Coronary artery (tissue), 2 donors: ENCODE results near the gene P2RY6.

Experiments
- DNase-seq: peaks from one replicate; pipeline ENCODE4 v3.0.0-alpha.2; 2017; ENCODE audit warnings: low spot score
- H3K27ac ChIP-seq, 2 donors: fragments of 200-600 bp; sonication (generic); one replicate each; pipeline ENCODE4 v1.5.1; 2016 to 2019
- H3K4me3 ChIP-seq: fragments of 200-600 bp; sonication (generic); 2 replicates; pipeline ENCODE4 v1.5.1; 2016; ENCODE audit warnings: mild to moderate bottlenecking, moderate library complexity
- TF ChIP-seq, protein P1 (sequence below): fragments of 200-600 bp; sonication (generic); IDR thresholded peaks from one replicate; pipeline ENCODE4 v1.5.1; 2019; ENCODE audit warnings: antibody characterized with exemption

The P2RY6 gene

DNA sequence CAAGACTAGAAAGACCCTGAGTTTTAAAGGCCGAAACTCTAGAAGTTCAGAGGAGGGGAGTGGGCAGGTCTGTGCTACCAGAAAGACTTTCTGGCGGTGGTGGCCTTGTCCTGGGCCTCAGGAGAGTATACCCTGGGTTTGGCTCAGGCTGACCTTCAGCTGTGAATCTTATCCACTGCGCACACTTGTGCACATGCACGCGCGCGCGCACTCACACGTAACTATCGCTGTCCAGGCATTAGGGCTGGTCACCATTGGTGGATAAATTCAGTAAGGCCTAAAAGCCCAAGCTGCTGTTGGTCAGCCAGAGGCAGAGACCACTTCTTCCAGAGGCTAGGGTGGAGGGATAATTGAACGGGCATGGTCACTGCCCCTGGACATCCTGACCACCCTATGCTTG, 61.0 kb downstream of the P2RY6 start:
- peak overlapping the region; percentile 41 for H3K4me3 ChIP-seq
- no peak for DNase-seq
- TF ChIP-seq, protein P1, sequence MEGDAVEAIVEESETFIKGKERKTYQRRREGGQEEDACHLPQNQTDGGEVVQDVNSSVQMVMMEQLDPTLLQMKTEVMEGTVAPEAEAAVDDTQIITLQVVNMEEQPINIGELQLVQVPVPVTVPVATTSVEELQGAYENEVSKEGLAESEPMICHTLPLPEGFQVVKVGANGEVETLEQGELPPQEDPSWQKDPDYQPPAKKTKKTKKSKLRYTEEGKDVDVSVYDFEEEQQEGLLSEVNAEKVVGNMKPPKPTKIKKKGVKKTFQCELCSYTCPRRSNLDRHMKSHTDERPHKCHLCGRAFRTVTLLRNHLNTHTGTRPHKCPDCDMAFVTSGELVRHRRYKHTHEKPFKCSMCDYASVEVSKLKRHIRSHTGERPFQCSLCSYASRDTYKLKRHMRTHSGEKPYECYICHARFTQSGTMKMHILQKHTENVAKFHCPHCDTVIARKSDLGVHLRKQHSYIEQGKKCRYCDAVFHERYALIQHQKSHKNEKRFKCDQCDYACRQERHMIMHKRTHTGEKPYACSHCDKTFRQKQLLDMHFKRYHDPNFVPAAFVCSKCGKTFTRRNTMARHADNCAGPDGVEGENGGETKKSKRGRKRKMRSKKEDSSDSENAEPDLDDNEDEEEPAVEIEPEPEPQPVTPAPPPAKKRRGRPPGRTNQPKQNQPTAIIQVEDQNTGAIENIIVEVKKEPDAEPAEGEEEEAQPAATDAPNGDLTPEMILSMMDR: no peak
- H3K27ac ChIP-seq: peak overlapping the region; percentile 49 to 89

DNA sequence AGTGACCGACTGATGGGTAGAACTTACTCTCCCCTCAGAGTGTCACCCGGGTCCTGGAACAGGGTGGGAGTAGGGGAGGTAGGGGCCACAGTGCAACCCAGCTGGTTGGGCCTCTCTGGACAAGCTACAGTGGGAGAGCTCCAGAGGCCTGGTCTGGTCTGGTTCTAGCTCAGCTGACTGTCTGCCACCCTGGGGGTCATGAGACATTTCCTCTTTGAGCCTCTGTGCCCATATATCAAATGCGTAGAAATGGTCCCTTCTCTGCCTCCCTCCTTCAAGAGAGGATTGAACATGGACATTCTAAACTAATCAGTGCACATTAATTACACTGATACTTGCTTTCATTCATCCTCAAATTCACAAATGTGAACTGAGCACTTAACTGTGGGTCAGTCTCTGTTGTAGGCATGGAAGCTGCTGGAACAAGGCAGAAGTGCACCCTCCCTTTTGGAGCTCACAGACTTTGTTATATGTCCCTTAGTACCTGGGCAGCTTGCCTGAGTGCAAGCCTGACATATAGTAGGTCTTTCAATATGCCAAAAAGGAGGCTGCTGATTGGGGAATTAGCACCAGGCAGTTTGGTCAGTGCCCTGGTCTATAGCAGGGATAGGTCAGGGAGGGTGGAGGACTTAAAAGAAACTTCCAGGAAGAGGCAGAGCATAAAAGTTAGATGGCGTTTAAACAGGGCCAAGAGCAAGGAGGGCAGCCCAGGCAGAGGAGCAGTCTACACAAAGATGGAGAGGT, 61.7 kb downstream of the P2RY6 start:
- Histone ChIP-seq H3K27ac (peak overlapping the region; percentile 49 to 89), H3K4me3 (peak overlapping the region; percentile 37)
- TF ChIP-seq, protein P1: no peak
- no peak for DNase-seq

DNA sequence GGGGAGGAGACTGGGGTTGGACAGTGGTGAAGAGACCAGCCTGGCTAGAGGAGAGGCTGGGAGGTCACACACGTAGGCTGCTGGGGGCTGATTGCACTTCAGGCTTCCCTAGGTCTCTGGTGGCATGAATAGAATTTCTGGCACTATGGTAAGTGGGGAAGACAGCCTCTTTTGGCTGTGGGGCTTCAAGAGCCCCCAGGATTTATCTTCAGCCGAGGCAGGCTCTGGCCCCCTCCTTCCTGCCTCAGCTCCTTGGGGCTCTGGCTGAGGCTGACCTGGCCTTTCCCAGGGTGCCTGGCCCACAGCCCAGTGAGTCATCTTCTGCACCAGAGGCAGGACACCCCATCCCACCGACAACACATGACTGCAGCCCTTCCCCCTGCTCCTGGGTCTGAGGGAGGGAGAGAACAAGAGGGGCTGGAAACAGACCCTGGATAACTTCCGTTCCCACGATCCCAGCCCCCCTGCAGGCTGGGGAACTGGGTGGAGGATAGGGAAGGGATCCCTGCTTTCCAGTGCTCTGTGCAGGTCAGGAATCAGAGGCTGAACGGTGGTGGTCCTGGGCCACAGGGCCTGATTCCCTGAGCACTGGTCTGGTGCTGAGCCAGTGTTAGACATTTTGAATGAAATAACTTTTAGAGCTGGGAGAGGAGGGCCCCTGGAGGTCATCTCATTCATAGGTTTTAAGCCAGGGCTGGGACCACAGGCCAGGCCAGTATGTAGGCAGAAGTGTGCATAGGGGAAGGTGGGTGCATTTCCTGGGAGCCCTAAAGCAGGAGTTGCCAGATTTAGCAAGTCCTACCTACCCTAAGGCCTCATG, 62.5 kb downstream of the P2RY6 start:
- Histone ChIP-seq H3K27ac (peak overlapping the region; percentile 49 to 89), H3K4me3 (peak overlapping the region; percentile 37)
- TF ChIP-seq, protein P1: no peak
- DNase-seq: no peak

DNA sequence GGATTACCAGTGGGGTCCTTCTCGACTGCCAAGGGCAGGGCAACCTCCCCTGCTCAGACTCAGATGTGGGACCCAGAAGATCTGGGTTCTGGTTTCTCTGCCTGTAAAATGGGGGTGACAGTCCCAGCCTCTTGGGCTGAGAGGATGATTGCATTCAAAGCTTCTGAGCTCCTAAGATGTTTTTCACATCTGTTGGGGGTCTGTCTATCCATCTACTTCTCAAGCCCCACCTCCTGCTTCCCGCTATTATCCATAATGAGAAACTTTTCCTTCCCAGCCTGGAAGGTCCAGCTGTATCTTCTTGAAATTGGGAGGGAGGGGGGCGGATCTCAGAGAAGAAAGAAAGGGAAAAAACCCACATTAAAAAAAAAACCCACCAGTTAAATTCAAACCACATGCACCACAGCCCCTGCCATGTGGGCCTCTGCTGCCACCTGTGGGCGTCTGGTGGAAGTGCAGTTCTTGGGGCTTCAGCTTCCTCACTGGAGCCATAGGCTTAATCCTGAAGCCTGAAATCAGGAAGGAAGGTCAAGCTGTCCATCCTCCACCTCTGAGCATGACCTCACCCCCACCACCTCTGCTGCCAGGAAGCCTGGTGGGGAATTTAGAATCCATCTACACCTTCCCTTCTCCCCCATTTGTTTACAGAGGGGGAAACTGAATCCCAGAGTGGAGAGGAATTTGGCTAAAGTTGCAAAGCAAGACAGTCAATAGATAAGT, 63.2 kb downstream of the P2RY6 start:
- peak overlapping the region; percentile 49 to 89 for H3K27ac ChIP-seq
- H3K4me3 ChIP-seq: peak overlapping the region; percentile 37
- DNase-seq: no peak
- TF ChIP-seq, protein P1: peak; percentile 98

DNA sequence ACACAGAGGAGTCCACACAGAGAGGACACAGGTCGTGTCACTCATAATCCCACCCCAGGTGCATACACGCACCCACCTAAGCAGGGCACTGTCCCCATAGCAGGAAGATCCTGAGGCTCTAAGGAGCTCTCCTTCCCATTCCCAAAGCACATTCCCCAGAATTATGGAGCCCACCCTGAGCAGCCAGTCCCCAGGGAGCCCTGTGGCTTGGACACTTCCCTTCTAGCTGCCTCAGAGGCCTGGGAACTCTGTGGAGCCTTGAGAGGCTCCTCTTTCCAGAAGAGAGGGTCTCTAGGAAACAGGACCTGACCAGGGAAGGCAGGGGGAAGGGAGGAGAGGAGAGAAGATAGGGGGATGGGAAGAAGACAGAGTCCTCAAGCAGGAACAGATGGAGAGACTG, 65.7 kb downstream of the P2RY6 start:
- no peak for DNase-seq
- Histone ChIP-seq H3K4me3 (no peak overlapping the region), H3K27ac (peak overlapping the region in 1 of 2 donors; percentile 28)
- TF ChIP-seq, protein P1: no peak

DNA sequence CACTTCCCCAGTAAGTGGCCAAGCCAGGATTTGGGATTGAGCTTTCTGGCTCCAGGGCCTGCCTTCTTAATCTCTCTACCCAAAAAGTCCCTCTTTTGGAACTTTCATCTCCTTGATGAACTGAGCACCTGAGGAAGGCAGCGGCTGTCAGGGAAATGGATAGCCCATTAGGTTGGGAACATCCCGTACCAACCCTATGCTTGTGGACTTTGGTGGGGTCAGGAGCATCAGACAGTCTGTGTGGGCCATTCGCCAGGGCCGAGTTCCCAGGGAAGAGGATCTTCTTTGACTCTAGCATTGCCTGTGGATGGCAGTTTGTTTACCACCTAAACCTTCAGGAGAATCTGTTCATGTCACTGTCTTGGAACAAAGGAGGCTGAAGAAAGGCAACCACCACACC, 66.1 kb downstream of the P2RY6 start:
- Histone ChIP-seq H3K27ac (peak overlapping the region in 1 of 2 donors; percentile 28), H3K4me3 (no peak overlapping the region)
- TF ChIP-seq, protein P1: no peak
- DNase-seq: no peak
